Esophagus muscularis mucosa (tissue), 4 donors: ENCODE data around the gene EFTUD2.

Source experiments
- EP300 ChIP-seq: sonication (generic); formaldehyde crosslinking; IDR thresholded peaks from one replicate; pipeline ENCODE4 v1.6.1; 2017; ENCODE audit warnings: antibody characterized with exemption
- POLR2A ChIP-seq: fragments of 450-650 bp; IDR thresholded peaks from one replicate; pipeline ENCODE4 v1.6.1; 2017; ENCODE audit warnings: antibody characterized with exemption, moderate library complexity, mild to moderate bottlenecking, low read depth
- TF ChIP-seq, protein P1 (sequence below), 3 experiments: fragments of 200-600 bp in 2 of 3; fragments of 450-650 bp in 1 of 3; sonication (generic) in 2 of 3; IDR thresholded peaks; one replicate each; pipeline ENCODE4 v1.5.1; 2017 to 2019; ENCODE audit warnings: antibody characterized with exemption in 3 of 3, mild to moderate bottlenecking in 2 of 3, moderate library complexity in 1 of 3

DNA sequence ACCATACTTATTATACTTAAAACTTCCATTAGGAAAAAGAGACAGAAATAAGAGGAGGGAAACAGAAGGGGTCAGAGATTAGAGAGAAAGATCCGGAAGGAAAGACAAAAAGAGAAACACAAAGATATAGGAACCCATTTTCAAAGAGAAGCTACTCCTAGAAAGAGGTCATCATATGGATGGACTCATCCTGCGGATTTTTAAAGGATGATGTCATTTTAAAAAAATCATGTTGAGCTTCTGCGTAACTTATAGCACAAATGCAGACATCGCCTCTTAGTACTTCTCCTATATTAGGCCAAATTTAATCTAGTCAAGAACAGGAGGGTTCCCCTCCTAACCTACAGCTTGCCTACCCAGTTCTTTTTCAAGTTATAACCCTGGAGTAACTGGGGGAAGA, 18.1 kb downstream of the EFTUD2 start:
- TF ChIP-seq EP300, result no peak
- TF ChIP-seq, protein P1, sequence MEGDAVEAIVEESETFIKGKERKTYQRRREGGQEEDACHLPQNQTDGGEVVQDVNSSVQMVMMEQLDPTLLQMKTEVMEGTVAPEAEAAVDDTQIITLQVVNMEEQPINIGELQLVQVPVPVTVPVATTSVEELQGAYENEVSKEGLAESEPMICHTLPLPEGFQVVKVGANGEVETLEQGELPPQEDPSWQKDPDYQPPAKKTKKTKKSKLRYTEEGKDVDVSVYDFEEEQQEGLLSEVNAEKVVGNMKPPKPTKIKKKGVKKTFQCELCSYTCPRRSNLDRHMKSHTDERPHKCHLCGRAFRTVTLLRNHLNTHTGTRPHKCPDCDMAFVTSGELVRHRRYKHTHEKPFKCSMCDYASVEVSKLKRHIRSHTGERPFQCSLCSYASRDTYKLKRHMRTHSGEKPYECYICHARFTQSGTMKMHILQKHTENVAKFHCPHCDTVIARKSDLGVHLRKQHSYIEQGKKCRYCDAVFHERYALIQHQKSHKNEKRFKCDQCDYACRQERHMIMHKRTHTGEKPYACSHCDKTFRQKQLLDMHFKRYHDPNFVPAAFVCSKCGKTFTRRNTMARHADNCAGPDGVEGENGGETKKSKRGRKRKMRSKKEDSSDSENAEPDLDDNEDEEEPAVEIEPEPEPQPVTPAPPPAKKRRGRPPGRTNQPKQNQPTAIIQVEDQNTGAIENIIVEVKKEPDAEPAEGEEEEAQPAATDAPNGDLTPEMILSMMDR (IDR thresholded peaks at IDR 0.05), result no peak
- no peak for TF ChIP-seq POLR2A
